Hepatocyte (in vitro differentiated cells): ENCODE results near the gene FAM193B. TPM values are rescaled to one million over a fixed set of nuclear protein-coding genes. Genes with fewer than 3 reads are reported as not detected.

Source experiments
- DNase-seq: peaks from one replicate; pipeline ENCODE4 v3.0.0-alpha.2; 2016; ENCODE audit warnings: low spot score
- H2AFZ ChIP-seq: fragments of 200-600 bp; sonication (generic); 2 replicates; pipeline ENCODE4 v1.6.0; 2016; ENCODE audit warnings: antibody characterized with exemption, mild to moderate bottlenecking
- H3K27ac ChIP-seq: fragments of 200-600 bp; sonication (generic); 2 replicates; pipeline ENCODE4 v1.5.1; 2016; ENCODE audit warnings: mild to moderate bottlenecking
- H3K27me3 ChIP-seq: fragments of 200-600 bp; sonication (generic); 2 replicates; pipeline ENCODE4 v1.6.1; 2016
- H3K36me3 ChIP-seq: fragments of 200-600 bp; sonication (generic); replicated peaks from 2 replicates; pipeline ENCODE4 v1.5.1; 2016; ENCODE audit warnings: low read depth; ENCODE audit not compliant: insufficient read depth
- H3K4me1 ChIP-seq: fragments of 200-600 bp; sonication (generic); 2 replicates; pipeline ENCODE4 v1.5.1; 2016; ENCODE audit warnings: mild to moderate bottlenecking, moderate library complexity; ENCODE audit not compliant: insufficient read depth
- H3K4me2 ChIP-seq: fragments of 200-600 bp; sonication (generic); 2 replicates; pipeline ENCODE4 v1.6.0; 2016
- H3K4me3 ChIP-seq: fragments of 200-600 bp; sonication (generic); 2 replicates; pipeline ENCODE4 v1.5.1; 2016; ENCODE audit warnings: mild to moderate bottlenecking
- H3K79me2 ChIP-seq: fragments of 200-600 bp; sonication (generic); 2 replicates; pipeline ENCODE4 v1.6.0; 2017; ENCODE audit warnings: mild to moderate bottlenecking
- H3K9me2 ChIP-seq: fragments of 200-600 bp; sonication (generic); replicated peaks from 2 replicates; pipeline ENCODE4 v1.6.0; 2017; ENCODE audit warnings: mild to moderate bottlenecking; ENCODE audit not compliant: insufficient read depth
- H3K9me3 ChIP-seq: fragments of 200-600 bp; sonication (generic); 2 replicates; pipeline ENCODE4 v1.5.1; 2016; ENCODE audit warnings: low read depth, mild to moderate bottlenecking
- H4K20me1 ChIP-seq: fragments of 200-600 bp; sonication (generic); 2 replicates; pipeline ENCODE4 v1.6.0; 2016; ENCODE audit warnings: mild to moderate bottlenecking; ENCODE audit not compliant: insufficient read depth, poor library complexity, severe bottlenecking
- CTCF ChIP-seq: fragments of 200-600 bp; sonication (generic); IDR thresholded peaks from 2 replicates; pipeline ENCODE4 v1.5.1; 2016; ENCODE audit warnings: antibody characterized with exemption, mild to moderate bottlenecking; ENCODE audit not compliant: poor library complexity
- EZH2 ChIP-seq: fragments of 200-600 bp; sonication (generic); IDR thresholded peaks from 2 replicates; pipeline ENCODE4 v1.6.1; 2016; ENCODE audit warnings: antibody characterized with exemption, mild to moderate bottlenecking, borderline replicate concordance
- EZH2phosphoT487 ChIP-seq: fragments of 200-600 bp; sonication (generic); IDR thresholded peaks from one replicate; pipeline ENCODE4 v1.6.1; 2018; ENCODE audit warnings: antibody characterized with exemption, mild to moderate bottlenecking, low read depth, moderate library complexity; ENCODE audit not compliant: unreplicated experiment, severe bottlenecking
- WGBS: methylation state at CpG from one replicate; pipeline ENCODE4 v1.1.6; 2016; ENCODE audit warnings: low lambda C conversion rate; ENCODE audit errors: missing lambda C conversion rate; 5-methylcytosine and 5-hydroxymethylcytosine counted together
- polyA plus RNA-seq: library from polyadenylated mRNA; unstranded; fragments of >200 nt; fragmentation: Nextera tagmentation; extraction: Ambion mirVana; gene quantifications from 2 replicates; pipeline ENCODE4 v1.2.1, GENCODE V29; 2016
- total RNA-seq: library from RNA; depleted of rRNA; stranded (reverse); fragments of >200 nt; gene quantifications from 2 replicates; pipeline ENCODE4 v1.2.3, GENCODE V29; 2014

The FAM193B gene
- total and polyA plus RNA-seq, 2 experiments from 2014 or later = 67.6 to 76.1 TPM

GRCh38 chr5:177490311-177490991 is 63.9 kb downstream of the FAM193B start:
- no peak for DNase-seq
- peaks cover 18% of the 10 kb centered on the region for H3K79me2 ChIP-seq
- H3K4me1 ChIP-seq = peaks cover 17% of the 10 kb centered on the region
- no peak overlapping the region for H3K4me2 ChIP-seq
- no peak overlapping the region for H3K27ac ChIP-seq
- no peaks in the 10 kb centered on the region for H3K9me3 ChIP-seq
- H2AFZ ChIP-seq = no peak overlapping the region
- TF ChIP-seq CTCF = no peak
- TF ChIP-seq EZH2phosphoT487 = no peak
- no peak for TF ChIP-seq EZH2
- H3K4me3 ChIP-seq = no peak overlapping the region
- H3K9me2 ChIP-seq = no peaks in the 10 kb centered on the region
- no peaks in the 10 kb centered on the region for H3K36me3 ChIP-seq
- 96% methylated on average over 14 of the region's 15 CpGs for WGBS
- peaks cover 8% of the 10 kb centered on the region for H4K20me1 ChIP-seq
- no peaks in the 10 kb centered on the region for H3K27me3 ChIP-seq

GRCh38 chr5:177489119-177489716 is 65.1 kb downstream of the FAM193B start:
- no peak overlapping the region for H3K4me2 ChIP-seq
- no peak for TF ChIP-seq EZH2
- peak; percentile 10 for TF ChIP-seq CTCF
- TF ChIP-seq EZH2phosphoT487 = no peak
- H3K36me3 ChIP-seq = no peaks in the 10 kb centered on the region
- H3K9me2 ChIP-seq = no peaks in the 10 kb centered on the region
- WGBS = 83% methylated on average over 16 of the region's 26 CpGs
- H3K4me3 ChIP-seq = no peak overlapping the region
- H2AFZ ChIP-seq = no peak overlapping the region
- H3K79me2 ChIP-seq = peaks cover 16% of the 10 kb centered on the region
- no peak overlapping the region for H3K27ac ChIP-seq
- peaks cover 8% of the 10 kb centered on the region for H3K4me1 ChIP-seq
- H3K27me3 ChIP-seq = no peaks in the 10 kb centered on the region
- no peaks in the 10 kb centered on the region for H3K9me3 ChIP-seq
- no peak for DNase-seq
- H4K20me1 ChIP-seq = peaks cover 6% of the 10 kb centered on the region

GRCh38 chr5:177487975-177488374 is 66.4 kb downstream of the FAM193B start:
- Histone ChIP-seq H3K27me3 (no peaks in the 10 kb centered on the region), H3K4me2 (no peak overlapping the region), H3K4me1 (no peaks in the 10 kb centered on the region), H3K9me3 (no peaks in the 10 kb centered on the region), H4K20me1 (no peaks in the 10 kb centered on the region), H3K4me3 (no peak overlapping the region), H3K9me2 (no peaks in the 10 kb centered on the region), H3K79me2 (peaks cover 3% of the 10 kb centered on the region), H3K27ac (no peak overlapping the region), H3K36me3 (no peaks in the 10 kb centered on the region), H2AFZ (no peak overlapping the region)
- no peak for DNase-seq
- WGBS = 95% methylated on average over 15 of the region's 15 CpGs
- TF ChIP-seq EZH2 = no peak
- no peak for TF ChIP-seq CTCF
- no peak for TF ChIP-seq EZH2phosphoT487
